Measurements from ENCODE around the gene SLC35F1. TPM values are rescaled to one million over a fixed set of nuclear protein-coding genes. Genes with fewer than 3 reads are reported as not detected.
"Not testable (repeated sequence)": the region's sequence is repeated elsewhere in the genome, so short reads cannot be mapped to it uniquely, and the experiment has no call there.

The SLC35F1 gene
- polyA plus RNA-seq (ENCODE audit: insufficient read length in 4 of 4) = 1 to 10 TPM; 3.6 to 3.9 (median 3.7) TPM

DNA sequence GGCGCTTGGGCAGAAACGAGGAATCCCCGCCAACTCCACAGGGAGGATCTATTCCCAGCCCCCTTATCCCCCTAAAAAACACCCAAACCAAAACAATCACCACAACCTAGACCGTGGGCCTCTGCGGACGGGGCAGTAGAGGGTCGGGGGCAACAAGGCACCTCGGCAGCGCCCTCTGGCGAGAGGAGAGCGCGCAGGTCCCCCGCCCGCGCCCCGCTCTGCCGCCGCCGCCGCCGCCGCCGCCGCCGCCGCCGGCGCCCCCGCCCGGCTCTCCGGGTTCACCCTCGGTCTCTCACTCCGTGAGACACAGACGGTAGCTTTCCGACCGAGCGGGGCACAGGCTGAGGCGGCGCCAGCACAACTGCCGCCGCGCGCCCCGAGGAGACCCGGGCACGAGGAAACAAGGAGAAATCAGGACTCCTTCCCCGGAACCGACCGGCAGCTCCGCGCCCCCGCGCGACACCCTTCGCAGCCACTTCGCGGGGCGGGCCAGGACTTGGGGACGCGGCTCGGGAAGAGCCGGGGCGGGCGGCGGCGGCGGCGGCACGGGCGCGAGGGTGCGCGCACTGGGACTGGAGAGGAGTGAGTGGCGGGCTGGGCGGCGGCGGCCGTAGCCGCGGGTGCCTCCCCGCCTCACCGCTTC lies at the start of gene SLC35F1:
TSS of gene SLC35F1 (plus strand) at position 307 of the 643 bp plus-strand sequence.
- peak in 3 of 4 donors; percentile 25 to 44 (median 33) for DNase-seq (ENCODE audit: low read depth in 4 of 4, low spot score in 3 of 4)

DNA sequence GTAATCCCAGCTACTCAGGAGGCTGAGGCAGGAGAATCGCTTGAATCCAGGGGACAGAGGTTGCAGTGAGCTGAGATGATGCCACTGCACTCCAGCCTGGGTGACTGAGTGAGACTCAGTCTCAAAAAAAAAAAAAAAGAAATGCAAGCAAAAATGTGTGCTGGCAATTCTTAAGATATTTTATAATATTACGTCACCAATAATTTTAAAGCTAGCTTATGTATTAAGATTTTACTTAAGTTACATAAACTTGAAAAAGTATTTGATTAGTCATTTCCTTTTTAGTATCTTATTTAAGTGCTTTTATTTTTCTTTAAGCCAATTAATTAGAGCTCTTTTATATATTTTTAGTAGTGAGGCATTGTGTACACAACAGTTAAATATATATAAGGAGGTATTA lies 48.5 kb upstream of the SLC35F1 start:
- not testable (repeated sequence) for DNase-seq (ENCODE audit: low read depth in 4 of 4, low spot score in 3 of 4)

DNA sequence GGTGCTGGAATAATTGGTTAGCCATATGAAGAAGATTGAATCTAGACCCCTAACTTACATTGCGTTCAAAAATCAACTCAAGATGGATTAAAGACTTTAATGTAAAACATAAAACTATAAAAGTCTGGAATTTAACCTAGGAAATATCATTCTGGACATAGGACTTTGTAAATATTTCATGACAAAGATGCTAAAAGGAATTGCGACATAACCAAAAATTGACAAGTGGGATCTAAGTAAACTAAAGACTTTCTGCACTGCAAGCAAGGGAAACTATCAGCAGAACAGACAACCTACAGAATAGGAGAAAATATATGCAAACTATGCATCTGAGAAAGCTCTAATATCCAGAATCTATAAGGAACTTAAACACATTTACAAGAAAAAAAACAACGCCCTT lies 45.5 kb upstream of the SLC35F1 start:
- DNase-seq (ENCODE audit: low read depth in 4 of 4, low spot score in 3 of 4) = no peak

DNA sequence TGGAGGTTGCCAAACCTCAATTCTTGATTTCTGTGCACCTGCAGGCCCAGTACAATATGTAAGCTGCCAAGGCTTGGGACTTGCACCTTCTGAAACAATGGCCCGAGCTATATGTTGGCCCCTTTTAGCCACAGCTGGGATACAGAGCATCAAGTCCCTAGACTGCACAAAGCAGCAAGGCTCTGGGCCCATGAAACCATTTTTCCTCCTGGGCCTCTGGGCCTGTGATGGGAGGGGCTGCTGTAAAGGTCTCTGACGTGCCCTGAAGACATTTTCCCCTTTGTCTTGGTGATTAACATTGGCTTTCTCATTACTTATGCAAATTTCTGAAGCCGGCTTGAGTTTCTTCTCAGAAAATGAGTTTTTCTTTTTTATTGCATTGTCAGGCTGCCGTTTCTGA lies 40.5 kb upstream of the SLC35F1 start:
- DNase-seq (ENCODE audit: low read depth in 4 of 4, low spot score in 3 of 4) = no peak

DNA sequence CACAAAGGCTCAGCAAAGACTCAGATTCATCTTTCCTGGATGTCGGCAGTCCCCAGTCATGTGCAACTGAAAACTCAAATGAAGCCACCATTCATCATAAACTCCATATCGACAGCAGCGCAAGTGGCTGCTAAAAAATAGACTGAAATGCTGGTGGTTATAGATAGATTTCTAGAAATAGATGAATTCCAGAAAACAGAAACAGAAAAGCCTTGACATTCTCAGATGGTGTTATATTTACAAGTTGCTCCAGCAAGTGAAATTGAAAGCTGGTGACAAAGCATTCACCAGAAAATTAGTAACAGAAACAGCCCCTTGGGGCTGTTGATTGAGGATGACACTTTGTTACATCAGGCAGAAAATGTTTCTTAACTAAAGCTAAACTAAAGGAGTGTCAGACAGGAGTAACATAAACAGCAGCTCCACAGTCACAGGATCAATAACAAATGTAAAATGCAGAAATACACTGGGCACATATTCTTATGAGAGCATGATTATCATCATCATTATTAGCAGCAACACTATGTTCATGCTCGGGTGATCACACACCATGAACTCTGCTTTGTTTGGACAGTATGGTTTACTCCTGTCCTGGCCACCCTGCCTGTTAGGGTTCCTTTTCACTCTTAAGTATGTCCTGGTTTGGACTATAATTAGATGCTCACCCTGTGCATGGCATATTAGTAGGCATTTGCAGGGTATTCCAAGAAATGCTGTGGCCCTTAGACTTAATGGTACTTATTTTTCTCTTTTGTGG lies 36.4 kb upstream of the SLC35F1 start:
- DNase-seq (ENCODE audit: low read depth in 4 of 4, low spot score in 3 of 4) = no peak

DNA sequence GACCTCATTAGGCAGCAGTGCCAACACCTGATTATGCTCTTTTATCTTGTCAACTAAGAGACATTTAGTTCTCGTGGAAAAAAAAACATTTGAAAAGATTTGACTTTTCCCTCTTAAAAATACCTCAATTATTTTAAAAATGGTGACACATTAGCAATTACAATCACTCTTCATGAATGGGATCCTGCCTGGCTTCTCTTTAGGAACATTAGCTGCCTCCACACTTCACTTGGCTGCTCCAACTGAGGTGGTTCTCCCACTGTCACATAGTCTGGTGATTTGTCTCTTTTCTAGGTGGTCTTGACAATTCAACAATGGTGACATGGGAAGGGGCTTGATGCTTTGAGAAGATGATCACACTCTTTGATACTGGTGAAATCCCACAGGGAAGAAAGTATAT lies 26.2 kb upstream of the SLC35F1 start:
- DNase-seq (ENCODE audit: low read depth in 4 of 4, low spot score in 3 of 4) = no peak

DNA sequence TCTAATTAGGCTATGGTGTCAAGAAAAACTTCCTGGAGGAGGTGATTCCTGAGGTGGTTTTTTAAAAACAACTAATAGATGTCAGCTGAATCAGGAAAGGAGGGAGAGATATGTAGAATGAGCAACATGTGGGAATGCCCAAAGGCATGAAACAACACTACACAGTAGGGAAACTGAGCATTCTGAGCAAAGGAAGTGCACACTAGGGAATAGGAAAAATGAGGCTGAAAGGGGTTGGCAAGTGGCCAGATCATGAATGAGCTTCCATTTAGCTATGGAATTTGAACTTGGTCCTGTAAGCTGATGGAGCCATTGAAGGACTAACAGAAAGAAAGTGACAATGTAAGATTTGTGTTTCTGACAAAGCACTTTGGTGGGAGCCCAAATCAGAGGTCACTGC lies 16.9 kb upstream of the SLC35F1 start:
- DNase-seq (ENCODE audit: low read depth in 4 of 4, low spot score in 3 of 4) = no peak

DNA sequence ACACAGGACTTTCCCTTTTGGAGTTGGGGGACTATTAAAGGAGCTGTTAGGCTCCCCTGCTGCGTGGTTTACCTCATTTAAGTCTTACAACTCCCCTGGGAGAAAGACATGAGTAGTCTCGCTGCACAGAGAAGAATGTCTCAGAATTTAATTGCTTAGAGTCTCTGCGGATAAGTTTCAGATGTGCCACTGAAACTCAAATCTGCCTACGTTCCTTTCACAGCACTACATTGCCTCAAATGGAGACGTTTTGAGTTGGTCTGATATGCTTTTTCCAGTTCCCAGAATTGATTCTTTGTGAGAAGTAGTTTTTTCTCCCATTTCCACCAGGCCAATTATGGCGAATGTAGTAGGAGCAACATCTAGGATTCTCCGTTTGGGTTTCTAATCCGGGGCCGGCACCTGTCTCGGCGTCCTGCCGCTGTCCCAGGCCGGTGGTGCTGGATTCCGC lies 532 bp upstream of the SLC35F1 start:
- peak in 1 of 4 donors; percentile 1 for DNase-seq (ENCODE audit: low read depth in 4 of 4, low spot score in 3 of 4)

DNA sequence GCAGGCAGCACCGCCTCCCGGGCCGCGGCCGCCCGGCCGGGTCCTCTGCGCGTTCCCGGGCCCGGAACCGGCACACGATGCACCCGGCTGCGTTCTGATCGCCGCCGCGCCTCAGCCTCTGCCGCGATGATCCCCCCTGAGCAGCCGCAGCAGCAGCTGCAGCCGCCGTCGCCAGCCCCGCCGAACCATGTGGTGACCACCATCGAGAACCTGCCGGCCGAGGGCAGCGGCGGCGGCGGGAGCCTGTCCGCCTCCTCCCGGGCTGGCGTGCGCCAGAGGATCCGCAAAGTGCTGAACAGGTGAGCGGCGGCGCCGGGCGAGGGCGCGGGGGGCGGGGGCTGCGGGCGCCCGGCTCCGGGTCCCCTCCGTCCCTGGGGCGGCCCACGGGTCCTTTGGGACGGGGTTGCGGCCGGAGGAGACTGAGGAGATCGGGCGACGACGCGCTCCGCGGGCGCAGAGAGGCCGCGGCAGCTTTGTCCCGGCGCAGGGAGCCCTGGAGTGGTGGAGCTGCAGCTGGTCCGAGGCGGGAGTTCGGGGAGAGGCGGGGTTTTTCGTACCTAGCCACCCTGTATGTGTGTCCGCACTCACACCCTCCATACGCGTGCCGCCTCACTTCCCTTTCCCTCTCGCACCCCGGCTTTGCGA lies 659 bp downstream of the SLC35F1 start:
- peak in 1 of 4 donors; percentile 3 for DNase-seq (ENCODE audit: low read depth in 4 of 4, low spot score in 3 of 4)

DNA sequence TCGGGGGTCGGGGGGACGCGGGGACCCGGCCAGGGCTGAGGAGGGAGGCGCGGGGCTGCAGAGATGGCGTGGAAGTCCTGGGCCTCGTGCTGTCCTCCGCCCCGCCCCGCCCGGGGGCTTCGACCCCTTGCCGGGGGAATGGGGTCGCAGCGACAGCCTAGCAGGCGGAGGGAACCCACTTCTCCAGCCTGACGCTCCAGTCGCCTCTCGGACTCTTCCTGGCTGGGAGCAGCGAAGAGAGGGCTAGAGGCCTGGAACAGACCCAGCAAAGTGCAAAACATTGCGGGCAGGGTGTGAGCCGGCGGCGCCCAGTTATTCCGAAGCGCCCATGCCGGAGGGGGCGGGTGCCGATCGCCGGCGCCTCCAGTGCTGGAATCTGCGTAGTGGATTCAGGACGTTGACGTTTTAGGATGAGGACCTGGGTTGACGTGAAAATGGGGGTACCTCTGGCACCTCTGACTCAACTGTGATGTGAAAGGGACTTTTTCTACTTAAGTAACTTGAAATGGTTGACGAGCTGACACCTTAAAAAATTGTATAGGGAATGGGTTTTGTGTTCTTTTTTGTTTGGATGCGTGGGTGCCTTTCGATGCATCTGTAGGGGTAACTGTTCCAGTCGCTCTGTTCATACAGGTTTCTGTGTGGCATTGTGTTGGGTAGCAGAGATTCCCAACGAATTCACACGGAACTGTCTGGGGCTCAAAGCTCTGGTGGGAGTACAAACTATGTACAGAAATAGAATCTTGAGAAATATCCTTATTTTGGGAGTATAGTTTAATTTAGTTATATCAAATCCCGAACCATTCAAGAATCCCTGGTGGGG lies 1.4 kb downstream of the SLC35F1 start:
- peak in 1 of 4 donors; percentile 1 for DNase-seq (ENCODE audit: low read depth in 4 of 4, low spot score in 3 of 4)

DNA sequence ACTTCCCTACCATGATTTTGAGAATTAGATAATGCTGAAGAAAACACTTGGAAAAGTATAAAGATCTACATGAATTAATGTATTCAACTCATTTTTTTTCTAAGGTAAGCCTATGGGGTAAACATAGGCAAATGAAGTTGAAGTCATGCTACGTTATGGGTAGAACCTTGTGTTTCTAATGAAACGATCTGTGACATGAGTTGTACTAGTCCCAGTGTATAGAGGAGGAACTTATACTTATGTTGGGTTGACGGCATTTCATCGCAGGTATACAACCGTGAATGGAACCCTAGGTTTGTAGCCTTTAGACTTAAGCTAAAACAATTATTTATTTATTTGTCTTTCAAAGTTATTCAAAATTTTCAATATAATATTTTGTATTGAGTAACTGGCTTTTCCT lies 2.6 kb downstream of the SLC35F1 start:
- DNase-seq (ENCODE audit: low read depth in 4 of 4, low spot score in 3 of 4) = no peak

DNA sequence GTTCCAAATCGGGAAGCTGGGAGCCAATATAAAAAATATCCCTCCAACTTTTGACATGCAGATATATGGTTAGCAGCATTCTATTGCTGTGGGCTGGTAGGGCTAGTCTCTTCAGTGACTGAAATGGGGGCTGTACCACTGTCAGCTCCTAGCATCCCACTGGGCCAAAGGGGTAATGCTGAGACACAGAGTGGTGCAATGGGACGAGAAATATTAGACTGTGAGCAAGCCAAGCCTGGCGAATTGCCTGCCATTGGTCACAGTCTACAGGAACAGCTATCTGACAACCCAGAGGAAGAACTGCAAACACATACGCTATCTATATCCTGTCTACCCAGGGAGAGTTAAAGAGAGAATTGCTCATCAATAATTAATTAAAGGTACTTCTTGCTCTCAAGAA lies 3.5 kb downstream of the SLC35F1 start:
- DNase-seq (ENCODE audit: low read depth in 4 of 4, low spot score in 3 of 4) = no peak

DNA sequence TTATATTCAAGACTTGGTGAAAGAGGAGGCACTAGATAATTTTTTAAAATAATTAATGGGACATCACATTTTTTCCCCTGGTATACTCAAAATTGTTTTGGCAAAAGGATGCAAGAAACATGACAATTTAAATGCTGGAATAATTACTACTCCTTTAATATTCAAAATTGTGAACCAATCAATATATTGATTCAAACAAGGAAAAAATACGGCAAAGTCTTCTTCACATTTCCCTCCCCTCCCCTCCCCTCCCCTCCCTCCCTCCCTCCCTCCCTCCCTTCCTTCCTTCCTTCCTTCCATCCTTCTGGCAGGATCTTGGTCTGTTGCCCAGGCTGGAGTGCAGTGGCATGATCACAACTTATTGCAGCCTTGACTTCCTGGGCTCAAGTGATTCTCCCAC lies 4.1 kb downstream of the SLC35F1 start:
- DNase-seq (ENCODE audit: low read depth in 4 of 4, low spot score in 3 of 4) = no peak

DNA sequence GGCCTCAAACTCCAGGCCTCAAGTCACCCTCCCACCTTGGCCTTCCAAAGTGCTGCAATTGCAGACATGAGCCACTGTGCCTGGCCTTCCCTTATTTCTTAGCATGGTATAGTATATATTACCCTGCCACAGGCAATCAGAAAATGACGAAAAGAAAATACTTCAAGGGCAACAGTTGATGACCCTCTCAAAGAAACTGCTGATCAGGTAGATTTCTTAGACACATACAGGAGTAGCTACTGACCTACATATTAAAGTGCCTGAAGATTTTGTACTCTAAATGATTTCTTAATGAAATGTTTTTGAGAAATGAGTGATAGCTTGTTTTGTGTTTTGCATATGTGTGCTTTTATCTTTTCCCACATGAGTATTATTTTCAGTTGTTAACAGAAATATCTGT lies 4.6 kb downstream of the SLC35F1 start:
- no peak for DNase-seq (ENCODE audit: low read depth in 4 of 4, low spot score in 3 of 4)

DNA sequence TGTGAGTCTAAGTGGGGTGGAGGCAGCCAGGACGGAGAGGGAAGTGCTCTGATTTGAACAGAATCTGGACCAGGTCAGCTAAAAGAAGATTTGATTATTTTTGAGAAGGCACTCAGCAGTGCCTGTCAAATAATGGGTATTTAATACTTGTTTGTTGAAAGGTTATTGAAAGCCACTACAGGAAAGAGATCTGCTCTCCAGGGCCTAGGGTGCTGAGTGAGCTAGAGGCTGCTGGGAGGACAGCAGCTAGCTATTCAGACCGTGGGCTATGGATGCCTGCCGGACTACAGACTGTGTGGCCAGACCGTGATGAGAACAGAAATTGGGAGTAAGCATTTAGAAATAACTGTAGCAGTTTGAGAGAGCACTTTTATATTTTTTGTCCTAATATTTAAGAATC lies 8.8 kb downstream of the SLC35F1 start:
- no peak for DNase-seq (ENCODE audit: low read depth in 4 of 4, low spot score in 3 of 4)

DNA sequence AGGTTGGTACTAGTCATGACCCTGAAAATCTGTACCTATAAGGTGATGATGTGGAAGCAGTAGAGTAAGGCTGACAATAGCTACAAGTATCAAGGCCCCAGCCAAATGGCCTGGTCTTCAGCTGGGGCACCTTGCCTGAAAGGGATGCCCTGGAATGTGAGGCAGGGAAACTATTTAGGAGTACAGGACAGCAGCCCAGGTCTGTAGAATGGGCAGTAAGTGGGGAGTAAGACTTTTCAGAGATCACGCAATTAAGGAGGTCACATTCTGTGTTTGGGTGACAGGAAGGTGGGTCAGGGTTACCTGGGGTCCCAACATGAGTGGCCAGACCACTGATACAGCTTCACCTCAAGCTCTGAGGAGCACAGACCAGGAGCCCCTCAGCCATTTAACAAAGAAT lies 9.4 kb downstream of the SLC35F1 start:
- no peak for DNase-seq (ENCODE audit: low read depth in 4 of 4, low spot score in 3 of 4)

DNA sequence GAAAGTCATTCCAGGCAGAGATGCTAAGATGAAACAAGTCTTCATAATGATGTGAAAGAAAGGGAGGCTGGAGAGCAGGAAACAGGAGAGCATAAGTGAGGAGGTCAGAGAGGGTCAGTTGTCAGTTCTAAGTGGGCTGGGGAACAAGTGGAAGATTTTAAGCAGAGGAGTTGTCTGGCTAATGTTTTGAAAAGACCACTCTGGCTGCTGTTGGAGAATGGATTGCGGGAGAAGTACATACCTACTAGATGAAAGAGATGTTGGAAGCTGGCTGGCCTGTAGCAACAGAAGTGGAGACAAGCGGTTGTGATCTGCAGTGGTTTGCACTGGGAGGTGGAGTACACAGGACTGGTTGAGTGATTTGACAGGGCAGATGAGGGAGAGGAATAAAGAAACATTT lies 10.1 kb downstream of the SLC35F1 start:
- no peak for DNase-seq (ENCODE audit: low read depth in 4 of 4, low spot score in 3 of 4)

DNA sequence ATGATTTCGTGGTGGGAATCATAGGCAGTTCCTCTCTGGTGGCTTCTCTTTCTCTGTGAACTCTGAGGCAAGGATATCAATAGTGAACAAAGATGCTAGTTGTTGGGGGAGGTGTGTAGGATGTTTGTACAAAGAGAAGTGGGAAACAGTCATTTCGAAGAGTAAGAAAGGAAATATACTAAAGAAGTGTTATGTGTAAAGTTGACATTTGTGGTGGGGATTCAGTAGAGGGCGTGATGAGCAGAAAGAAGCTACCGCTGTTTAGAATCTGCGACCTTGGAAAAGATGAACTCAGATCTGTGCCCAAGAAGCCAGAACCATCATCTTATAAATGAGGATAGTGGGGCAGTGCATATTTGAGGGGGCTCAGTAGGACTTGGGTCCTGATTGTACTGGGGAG lies 11.4 kb downstream of the SLC35F1 start:
- no peak for DNase-seq (ENCODE audit: low read depth in 4 of 4, low spot score in 3 of 4)

DNA sequence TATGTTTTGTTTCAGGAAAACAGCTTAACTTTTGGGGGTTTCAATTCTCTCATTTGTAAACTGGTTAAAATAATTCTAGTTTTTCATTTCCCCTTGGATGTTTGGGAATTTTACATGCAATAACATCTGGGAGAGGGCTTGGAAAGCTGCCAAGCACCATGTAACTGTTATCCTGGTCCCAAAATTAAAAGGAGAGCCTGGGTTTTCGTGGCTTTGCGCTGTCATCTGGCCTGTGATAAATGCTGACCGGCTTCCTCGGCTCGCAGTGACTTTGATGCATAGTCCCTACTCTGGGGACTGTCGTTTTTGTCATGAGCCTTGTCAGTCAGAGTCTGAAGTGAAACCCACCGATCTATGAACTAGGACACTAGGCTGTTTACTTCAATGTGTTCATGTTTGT lies 12.2 kb downstream of the SLC35F1 start:
- no peak for DNase-seq (ENCODE audit: low read depth in 4 of 4, low spot score in 3 of 4)

DNA sequence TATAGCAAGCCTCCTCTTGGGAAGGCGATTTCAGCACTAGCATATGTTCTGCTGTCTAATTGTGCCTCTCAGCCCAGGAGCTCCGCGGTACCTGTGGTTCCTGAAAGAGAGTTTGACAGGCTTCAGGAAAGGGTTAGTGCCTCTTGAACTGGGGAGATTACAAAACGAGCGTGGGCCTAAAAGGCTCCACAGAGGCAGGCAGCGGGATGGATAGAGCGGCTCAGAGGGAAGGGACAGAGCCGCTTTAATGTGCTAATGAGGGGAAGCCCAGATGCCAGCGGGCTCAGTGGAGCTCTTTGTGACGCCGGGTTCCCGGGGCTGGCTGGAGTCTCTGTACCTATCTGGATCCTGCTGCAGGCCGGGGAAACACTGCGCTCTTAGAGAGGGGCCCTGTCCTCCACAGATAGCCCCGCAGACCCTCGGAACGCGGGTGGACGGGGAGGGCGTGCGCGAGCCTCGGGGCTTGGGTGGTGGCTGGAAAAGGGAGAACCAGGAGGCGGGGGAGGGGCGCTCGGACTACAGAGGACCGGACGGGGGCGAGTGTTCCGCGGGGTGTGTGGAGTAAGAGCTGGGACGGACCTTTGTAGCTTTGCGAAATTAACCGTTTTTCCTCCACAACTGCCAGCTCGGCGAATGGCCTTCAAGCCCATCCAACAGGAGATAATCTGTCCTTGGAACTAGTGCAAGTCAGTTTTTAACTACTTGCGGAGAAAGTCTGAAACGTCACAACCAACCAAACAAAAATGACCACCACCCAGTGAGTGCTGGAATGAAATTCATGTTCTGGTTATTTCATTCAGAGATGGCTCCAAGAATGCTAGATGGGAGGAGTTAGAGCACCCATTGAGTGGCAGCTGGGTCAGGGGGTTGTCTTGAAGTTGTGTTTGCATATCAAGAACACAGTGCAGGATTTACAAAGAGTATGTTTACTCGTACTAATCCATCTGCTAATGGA lies 13.0 kb downstream of the SLC35F1 start:
- peak in 1 of 4 donors; percentile 12 for DNase-seq (ENCODE audit: low read depth in 4 of 4, low spot score in 3 of 4)
